ENCODE measurements around the gene ZDHHC14.
A peak's percentile ranks its signal among the peaks of the same experiment; 100 is the strongest.

Gene ZDHHC14

DNA sequence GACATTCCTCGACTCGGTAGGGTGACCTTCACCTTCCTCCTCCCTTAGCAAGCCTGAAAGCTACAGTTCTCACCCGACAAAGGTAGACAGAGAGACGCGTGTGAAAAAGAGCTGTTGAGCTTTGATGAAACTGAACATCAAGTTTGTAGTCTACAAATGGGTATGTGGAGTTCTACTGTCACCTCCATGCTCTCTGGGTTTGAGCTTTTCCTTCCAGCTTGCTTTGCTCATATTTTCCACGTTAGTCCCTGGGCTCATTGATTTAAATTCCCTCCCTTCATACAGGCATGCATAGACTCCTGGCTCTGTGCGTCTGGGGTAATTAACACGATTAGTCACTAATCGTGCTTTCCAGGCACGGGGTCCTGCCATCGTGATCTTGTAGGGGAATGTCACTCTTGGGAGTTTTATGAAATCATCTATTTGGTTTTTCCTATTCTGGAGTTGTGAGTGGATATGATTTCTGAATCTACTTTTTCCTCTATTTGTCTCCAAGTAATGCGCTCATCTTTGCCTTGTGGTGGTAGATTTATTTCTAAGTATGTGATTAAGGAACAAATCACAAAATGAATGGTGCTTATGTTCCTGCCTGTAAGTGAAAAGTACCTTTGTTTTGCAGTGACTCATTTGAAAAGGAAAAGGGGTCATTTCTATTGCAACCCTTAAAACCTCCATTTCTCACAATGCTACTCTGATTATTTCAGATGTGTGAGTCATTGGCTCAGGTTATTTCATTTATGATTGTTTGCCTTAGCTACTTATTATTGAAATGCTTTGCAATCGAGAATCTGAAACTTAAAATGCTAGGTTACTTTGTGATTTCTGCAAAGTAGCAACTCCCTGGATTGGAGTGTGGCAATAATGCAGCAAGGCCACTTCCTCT lies 154.6 kb downstream of the ZDHHC14 start:
- peak; percentile 47 for DNase-seq

DNA sequence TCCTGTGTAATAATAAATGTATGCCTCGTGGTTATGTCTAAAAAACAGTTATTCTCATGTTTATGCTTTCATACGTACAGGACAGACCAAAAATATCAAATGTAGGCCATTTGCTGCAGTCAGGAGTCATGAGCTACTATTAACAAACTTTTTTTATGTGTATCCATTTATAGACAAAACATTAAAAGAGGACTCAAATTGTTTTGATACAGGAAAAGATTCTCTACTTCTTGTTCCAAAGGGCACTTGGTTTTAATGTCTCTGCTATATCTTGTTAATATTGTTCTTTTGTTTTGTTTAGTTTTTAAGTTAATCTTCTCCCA lies 155.2 kb downstream of the ZDHHC14 start:
- no peak for DNase-seq

DNA sequence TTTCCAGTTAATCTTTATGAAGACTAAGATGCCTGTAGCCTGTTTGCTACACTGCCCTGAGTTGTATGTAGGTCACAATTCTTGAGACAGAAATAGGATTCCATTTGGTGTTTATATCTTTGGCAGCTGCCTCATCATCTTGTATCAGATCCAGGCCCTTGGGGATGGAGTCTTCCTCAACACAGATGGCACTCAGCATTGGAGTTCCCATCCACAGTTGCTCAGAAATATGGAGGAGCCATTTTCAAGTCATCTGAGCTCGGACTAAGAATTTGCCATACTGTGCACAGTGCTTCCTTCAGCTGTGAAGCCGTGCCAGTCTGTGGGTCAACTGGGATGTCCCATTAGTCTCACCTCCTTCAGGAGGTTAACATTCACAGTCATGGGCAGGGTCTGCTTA lies 156.6 kb downstream of the ZDHHC14 start:
- DNase-seq = peak; percentile 18

DNA sequence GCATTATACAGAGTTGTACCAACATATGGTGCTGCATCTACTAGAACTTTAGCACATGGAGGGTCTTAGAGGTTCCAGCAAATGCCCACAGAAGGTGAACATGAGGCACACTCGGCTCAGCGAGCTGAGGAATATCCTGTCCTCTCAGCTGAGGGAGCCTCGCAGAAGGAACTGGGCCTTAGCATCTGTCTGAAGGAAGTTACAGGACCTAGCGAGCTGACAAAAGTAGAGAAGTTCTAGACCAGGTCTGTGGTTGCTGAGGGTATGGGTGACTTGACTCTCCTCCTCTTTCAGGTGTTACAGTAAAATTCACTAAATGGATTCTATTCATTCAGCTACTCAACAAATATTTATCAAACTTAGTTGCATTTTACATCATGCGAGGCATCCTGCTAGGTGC lies 157.2 kb downstream of the ZDHHC14 start:
- DNase-seq = no peak

DNA sequence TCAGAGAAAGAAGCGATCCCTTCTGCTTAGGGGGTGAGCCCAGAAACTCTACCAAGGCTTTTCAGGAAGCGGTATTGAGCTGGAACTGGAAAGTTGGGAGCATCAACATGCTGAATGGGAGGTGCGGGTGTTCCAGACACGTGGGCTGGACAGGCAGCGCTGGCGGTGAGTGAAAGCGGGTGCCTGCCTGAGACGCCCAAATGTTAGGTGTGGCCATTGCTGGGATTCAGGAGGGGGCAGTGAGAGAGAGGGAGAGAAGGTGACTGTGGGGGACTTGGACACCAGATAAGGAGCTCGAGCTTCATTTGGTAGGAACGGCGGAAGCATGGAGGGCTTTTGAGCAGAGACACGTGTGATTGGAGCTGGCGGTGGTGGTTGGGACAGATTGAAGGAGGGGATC lies 157.7 kb downstream of the ZDHHC14 start:
- DNase-seq = no peak

DNA sequence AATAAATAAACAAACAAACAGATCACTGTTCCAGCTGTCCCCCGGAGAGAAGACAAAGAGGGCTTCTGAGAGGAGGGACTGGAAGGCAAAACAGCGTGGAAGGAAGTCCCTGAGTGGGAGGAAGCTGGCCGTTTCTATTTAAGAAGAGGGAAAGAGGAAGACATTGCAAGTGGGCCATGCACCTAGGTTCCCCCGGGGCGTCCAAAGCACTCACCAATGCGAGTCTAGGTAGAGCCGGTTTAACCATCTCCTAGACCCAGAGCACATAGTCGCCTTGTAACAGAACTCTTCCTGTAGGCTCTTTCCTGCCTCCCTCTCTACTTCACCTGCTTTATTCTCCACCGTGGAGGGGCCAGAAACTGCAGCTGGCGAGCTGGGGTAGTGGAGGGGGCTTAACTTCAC lies 158.4 kb downstream of the ZDHHC14 start:
- no peak for DNase-seq

DNA sequence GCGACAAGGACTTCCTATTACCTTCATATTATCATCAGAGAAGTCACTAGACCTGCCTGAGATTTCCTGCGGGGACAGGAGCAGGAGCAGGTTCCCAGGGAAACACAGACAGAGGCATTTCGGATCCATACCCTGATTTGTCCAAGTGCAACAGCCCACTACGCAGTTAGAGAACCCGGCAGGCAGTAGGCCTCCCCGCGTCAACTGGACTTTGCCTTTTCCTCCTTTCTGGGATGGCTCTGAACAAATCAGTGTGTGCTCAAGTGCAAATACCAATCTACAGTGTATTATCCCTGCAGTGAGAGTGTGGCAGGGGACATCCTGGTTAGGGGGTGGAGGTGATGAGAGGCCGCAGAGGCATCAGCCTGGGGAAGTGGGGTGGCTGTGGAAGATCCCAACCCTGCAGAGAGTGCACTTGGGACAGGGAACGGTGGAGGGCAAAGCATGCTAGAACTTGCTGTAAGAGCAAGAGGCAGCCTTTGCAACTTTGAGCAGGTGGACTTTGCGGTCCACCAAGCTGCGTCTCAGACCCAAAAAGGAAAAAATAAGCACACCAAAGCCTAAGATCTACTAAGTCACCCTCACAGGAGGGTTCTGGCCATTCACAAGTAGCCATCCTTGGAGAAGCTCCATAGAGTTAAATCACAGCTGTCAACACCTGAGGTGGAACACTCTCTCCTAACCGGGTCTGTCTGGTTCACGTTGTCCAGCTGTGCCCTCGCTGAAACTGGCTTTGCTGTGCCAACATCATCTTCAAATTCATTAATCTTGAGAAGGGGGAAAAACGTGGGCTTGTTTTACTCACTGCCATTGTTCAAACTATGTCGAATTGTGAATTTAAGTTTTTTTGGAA lies 159.1 kb downstream of the ZDHHC14 start:
- DNase-seq = no peak

DNA sequence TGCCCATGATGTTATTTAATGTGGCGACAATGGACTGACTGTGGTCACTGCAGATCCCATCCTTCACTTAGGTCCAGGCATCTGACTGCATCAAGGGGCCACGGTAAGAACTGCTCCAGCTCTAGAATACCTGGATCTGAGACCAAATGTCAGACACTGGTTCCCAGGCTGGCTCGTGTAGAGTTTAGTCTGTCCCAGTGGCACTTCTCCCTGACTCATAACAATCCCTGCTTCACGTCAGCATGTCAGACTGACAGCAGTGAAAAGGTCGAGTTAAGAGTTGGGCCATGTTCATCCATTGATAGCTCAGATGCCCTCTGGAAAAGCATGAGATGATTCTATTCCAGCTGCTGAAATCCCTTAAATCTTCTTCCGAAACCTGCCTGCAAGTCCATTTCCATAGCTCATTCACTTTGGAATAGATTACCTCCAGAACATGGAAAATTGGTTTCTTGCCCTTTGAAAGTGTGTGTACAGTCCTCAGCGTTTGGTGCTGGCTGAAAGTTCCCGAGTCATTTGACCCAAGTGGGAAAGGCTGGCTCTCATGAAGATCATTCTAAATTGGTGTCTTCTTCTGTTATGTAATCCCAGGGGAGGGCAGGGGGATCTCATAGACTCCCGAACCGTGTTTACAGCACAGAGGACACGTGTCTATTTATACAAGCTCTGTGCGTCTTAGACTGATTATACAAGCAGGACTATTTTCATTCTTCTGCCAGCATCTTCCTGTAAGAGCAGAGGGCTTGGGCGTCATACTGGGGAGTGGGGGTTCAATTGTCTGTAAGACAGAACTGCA lies 160.8 kb downstream of the ZDHHC14 start:
- no peak for DNase-seq

DNA sequence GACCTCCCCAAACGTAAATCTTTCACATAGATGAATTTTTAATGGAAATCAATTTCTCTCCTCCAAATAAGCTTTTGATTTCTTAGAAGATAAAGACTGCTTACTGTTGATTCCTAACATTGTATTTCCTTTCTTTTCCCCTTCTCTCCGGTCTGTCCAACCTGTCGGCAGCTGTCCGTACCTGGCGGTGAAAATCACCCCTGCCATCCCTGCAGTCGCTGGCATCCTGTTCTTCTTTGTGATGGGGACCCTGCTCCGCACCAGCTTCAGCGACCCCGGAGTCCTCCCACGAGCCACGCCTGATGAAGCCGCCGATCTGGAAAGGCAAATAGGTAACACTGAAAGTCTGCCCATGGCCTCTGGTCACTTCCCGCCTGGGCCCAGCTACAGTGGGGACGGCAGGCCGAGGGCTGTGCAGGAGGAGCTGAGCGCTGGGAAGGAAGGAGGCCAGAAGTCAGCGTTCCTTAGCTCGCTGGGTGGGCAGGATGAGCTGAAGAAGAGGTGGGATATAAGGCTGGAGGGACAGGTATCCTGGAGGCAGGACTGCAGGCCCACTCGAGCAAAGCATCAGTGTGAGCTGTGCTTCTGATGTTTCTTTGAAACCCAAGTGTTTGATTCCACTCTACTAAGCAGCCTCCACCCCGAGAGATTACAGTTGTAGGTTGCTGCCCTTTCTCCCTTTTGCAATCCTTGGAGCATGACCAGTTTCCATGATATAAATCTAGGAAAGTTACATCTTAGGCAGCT lies 161.6 kb downstream of the ZDHHC14 start:
- no peak for DNase-seq

DNA sequence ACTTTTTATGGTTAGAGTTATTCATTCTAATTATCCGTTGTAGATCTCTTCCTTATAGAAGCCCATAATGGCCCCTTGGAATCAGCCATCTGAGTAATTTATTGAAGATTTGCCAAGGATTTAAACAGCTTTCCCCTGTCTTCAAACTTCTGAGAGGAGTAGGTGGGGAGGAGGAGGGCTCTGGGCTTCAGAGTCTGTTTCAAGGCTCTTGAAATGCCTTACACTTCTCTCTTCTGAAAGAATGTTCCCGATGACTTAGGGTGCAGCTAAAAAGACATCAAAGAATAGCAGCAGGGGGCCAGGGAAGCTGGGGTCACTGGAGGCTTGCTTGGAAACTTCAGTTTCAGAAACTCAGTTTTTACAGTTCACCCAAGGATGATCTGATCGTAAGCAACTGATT lies 165.3 kb downstream of the ZDHHC14 start:
- no peak for DNase-seq

DNA sequence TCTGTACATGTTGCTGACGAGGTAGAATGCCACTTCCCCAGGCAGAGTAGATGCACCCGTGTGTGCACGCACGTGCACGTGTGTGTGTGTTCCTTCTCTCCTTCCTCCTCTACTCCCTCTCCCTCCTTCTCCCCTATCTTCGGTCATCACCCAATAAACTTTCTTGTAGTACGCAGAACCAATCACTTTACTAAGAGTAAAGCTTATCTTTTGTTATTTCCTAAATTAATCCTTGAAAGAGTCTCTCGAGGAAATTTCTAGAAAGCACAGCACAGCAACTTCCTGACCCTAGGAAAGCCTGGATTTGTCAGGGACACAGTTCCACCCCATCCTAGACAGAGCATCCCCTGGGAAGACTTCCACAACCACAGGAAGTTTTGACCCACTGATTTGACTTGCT lies 166.1 kb downstream of the ZDHHC14 start:
- DNase-seq = no peak

DNA sequence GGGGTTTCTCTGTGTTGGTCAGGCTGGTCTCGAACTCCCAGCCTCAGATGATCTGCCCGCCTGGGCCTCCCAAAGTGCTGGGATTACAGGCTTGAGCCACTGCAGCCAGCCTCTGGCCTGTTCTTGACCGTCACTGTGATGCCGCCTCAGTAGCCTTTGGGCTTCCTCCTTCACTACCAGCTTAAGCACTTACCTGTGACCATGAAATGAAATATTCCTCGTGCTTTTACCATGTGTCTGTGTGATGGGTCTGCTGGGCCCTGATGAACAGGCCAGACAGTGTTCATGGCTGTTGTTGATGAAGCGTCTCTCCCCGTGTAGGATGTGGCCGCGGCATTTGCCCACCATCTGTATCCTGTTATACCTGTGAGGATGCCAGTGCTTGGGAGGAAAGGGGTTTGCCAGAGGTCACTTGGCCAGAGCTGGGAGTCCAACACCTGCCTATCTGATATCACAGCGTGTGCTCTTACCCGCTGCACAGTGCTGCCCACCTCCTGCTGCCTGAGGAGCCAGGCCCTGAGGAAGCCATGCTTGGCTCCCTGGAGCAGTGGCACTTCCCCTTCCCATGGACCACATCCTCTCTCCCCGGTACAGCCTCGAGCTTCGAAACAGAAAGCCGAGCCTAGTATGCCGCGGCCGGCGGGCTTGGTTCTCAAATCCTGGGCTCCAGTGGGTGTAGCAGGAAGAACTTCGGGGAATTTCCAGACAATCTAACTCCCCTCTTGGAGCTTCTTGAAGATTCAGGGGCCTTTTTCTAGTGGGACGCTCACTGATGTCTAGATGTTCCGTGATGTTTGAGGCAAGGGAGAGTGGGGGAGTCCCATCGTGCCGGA lies 167.9 kb downstream of the ZDHHC14 start:
- DNase-seq = no peak

DNA sequence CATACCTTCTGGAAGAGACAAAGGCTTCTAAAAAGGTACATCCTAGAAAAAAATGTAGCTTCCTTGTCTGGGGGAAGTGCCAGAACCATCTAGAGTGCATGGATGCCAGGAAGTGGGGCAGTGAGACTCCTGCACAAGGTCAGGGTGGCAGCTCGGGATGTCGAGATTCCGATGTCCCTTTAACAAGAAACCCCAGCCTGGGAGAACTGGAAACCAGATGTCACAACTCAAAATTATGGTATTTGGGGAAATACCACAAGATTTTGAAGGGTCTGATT lies 168.4 kb downstream of the ZDHHC14 start:
- DNase-seq = no peak

DNA sequence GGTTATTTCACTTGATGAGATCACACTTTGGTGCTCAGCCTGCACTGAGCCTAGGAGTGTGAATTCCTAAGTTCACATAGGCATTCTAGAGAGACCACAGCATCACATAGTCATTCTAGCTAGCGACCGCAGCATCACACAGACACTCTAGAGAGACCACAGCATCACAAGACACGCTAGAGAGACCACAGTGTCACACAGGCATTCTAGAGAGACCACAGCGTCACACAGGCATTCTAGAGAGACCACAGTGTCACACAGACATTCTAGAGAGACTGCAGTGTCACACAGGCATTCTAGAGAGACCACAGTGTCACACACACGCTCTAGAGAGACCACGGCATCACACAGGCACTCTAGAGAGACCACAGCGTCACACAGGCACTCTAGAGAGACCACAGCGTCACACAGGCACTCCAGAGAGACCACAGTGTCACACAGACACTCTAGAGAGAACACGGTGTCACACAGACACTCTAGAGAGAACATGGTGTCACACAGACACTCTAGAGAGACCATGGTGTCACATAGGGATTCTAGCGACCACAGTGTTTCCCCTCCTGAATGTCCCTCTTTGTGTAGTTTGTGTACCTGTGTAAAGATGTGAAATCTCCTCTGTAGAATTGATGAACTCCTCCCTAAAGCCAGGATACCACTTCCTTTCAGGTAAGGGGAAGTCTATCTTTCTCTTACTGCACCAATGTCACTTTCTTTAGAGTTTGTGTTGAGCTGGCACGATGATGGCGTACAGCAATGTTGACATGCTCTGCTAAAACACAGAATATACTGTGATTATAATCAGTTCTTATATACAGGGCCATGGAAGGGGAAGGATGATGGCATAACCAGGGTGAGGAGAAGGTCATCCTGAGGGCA lies 169.4 kb downstream of the ZDHHC14 start:
- no peak for DNase-seq

DNA sequence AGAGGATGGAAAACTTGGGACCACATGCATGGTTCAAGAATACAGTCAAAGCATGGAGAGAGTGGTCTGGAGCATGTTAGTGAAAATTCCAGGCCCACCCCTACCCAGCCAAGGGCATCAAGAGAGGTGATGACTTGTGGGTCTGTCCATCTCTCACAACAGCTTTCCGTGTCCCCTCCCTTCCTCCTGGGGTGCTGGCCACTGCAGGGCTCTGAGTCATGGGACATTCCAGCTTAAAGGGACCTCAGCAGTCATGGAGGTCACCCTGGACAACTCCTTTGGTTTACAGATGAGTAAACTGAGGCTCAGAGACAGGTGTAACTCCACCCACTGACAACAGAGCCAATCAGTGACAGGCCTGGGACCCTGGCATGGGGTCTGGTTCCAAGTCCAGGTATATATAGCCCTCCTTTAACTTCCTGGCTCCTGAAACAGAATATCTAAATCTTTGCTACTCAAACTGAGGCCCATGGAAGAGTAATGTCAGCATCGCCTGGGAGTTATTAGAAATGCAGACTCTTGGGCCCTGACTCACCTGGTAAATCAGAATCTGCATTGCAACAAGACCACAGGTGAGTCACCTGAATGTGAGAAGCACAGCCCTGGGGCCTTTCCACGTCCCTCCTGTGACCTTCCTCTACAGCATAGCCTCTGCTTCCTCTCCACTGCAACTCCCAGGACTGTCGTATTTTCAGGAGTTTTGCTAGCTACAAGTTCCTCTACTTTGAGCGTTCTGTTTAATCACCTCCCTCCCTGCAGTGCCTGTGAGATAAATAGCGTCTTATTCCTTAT lies 170.2 kb downstream of the ZDHHC14 start:
- DNase-seq = peak; percentile 23

DNA sequence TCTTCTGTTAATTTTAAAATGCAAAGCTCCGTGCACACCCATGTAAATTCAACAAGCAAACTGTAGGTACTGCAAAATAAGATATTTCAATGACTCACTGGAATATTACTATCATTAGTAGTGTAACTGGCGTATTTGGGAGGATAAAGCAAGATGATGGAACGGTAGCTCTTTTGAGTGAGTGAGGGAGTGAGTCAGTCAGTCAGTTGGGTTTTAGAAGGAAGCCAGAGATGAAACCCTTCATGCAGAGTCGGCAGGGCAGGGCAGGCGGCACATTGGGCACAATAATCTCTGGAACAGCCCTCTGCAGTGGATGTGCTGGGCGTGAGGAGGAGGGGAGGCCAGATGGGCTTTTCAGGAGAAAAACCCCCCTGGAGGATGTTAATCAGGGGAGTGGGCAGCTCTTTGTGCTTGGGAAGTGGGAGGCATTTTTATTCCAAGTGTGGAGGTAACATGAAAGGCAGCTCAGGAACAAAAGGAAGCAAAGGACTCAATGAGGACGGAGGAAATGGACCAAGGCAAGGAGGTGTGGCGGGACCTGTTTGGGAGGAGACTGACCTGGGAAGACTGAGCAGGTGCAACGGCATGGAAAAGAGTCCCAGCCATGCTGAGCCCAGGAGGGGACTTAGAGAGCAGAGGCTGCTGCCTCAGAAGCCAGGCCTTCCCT lies 171.2 kb downstream of the ZDHHC14 start:
- peak; percentile 96 for DNase-seq

DNA sequence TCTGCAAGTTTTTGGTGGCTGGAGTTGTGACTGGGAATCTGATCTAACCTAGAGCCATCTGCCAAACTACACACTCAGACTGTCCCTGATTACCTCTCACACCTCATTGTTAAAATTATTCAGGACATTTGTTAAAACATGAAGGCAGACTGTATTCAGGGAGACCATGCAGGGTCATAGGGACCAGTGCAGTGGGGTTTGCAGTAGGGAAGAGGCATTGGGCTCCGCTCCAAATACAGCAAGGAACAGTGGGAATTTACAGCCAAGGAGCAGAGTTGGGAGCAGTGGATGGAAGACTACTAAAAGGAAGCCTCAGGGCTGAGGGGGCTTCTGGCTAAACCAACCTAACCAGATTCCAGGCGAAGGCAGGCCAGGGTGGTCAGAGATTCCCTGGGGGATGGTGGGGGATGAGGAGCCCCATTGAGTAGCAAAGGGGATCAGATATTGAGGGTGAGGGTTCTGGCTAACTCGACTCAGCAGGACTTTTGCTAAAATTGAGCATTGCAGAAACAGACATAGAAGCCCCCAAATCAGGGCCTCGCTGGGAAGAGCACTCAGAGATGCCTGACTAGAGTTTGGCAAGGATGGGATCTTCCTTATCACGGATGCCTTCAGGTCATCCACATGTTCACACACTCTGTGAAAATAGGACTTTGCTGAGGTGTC lies 172.0 kb downstream of the ZDHHC14 start:
- DNase-seq = no peak

DNA sequence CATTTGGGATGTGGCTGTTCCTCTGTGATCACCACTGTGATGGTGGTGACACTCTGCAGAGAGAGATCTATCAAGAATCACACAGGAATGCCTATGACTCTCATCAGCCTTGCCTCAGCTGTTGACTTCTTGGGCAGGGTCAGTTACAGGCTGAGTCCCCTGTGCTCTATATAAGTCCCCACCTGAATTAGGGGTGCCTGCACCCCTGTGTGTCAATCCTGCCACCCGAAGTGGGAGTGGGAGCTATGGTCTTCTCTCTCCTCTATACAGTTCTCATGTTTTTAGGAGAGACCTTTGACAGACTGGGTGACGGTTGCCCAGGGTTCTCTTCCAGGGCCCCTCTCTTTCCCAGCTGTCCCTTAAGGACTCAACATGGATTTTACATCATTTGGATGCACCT lies 173.8 kb downstream of the ZDHHC14 start:
- DNase-seq = no peak

Measured in NCI-H69 (cell line).